GM12864 (cell line): Measurements from ENCODE around the gene MPRIP.
A peak's percentile ranks its signal among the peaks of the same experiment; 100 is the strongest.
"Not testable (repeated sequence)": the region's sequence is repeated elsewhere in the genome, so short reads cannot be mapped to it uniquely, and the experiment has no call there.

Experiments used
- DNase-seq: peaks from one replicate; pipeline ENCODE4 v3.0.0-alpha.2; 2011; ENCODE audit warnings: low read depth
- H3K4me3 ChIP-seq: 2 replicates; pipeline ENCODE4 v1.5.1; 2011; ENCODE audit warnings: mild to moderate bottlenecking, low read depth, low read length, control low read depth
- CTCF ChIP-seq: IDR thresholded peaks from 2 replicates; pipeline ENCODE4 v1.5.1; 2011; ENCODE audit warnings: low read depth, mild to moderate bottlenecking, moderate library complexity, low read length, control low read depth, inconsistent platforms; ENCODE audit errors: missing control alignments

The MPRIP gene

DNA sequence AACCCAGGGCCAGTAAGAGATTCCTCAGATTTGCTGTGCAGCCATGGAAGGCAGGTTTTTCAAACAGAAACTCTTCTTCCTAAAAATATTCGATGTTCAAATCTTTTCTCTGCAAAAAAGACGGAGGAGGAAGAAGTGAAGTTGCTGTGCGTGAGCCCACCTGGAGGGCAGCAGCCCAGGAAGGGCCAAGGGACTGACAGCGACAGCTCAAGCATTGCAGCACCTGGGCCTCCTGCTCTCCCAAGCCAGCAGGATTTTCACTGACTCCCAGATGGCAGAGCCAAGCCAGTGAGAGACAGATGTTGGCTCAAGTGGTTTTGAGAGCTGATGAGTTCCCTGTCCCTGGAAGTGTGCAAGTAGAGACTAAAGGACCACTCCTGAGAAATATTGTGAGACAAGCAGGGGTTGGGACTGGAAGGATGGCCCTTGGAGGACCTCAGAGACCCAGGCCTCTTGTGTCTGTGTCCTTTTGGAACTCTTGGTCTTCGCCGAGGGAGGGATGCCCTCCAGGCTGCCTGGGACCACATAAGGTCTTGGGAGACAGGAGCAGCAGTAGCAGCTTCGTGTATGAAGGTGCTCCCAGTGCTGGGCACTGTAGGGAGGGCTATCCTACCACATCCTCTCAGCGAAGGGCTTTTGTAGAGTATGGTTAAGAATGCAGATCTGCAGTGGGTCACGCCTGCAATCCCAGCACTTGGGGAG lies 41.0 kb upstream of the MPRIP start:
- TF ChIP-seq CTCF = no peak
- no peak for DNase-seq
- no peak overlapping the region for H3K4me3 ChIP-seq

- peak; percentile 89 for TF ChIP-seq CTCF
These were observed 40.3 kb upstream of the MPRIP start for GRCh38 chr17:17001874-17002520.

GRCh38 chr17:17002731-17003715 lies 39.2 kb upstream of the MPRIP start:
- H3K4me3 ChIP-seq, DNase-seq: not testable (repeated sequence)

More at GRCh38 chr17:17001874-17002520, 40.3 kb upstream of the MPRIP start:
- DNase-seq = no peak
- H3K4me3 ChIP-seq = no peak overlapping the region

- TF ChIP-seq CTCF = no peak
- no peak for DNase-seq
- no peak overlapping the region for H3K4me3 ChIP-seq
These were observed 37.8 kb upstream of the MPRIP start for GRCh38 chr17:17004251-17004996.

- not testable (repeated sequence) for DNase-seq
These were observed 37.2 kb upstream of the MPRIP start for GRCh38 chr17:17004997-17005614.

DNA sequence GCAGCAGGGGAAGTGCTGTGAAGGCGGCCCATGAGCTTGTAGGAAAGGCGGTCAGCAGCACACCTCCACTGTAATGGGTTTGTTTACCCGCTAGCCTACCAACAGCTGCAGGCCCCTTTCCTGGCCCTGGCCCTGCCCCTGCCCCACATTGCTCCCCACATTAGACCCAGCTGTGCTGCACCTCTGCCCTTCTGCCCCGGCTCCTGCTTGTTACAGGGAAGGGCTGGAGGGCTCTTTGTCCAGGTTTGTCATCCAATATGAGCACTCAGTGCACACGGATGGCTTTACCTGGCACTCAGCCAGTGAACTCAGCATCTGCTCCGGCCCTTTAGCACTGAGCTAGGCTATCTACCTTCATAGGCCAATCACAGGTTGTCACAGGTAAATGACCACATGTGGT lies 34.4 kb upstream of the MPRIP start:
- H3K4me3 ChIP-seq, DNase-seq: not testable (repeated sequence)

More at GRCh38 chr17:17004997-17005614, 37.2 kb upstream of the MPRIP start:
- not testable (repeated sequence) for H3K4me3 ChIP-seq

GRCh38 chr17:17008621-17009397 lies 33.4 kb upstream of the MPRIP start:
- DNase-seq, H3K4me3 ChIP-seq: not testable (repeated sequence)

- not testable (repeated sequence) for DNase-seq, H3K4me3 ChIP-seq
These were observed 32.3 kb upstream of the MPRIP start for GRCh38 chr17:17009972-17010371.

DNA sequence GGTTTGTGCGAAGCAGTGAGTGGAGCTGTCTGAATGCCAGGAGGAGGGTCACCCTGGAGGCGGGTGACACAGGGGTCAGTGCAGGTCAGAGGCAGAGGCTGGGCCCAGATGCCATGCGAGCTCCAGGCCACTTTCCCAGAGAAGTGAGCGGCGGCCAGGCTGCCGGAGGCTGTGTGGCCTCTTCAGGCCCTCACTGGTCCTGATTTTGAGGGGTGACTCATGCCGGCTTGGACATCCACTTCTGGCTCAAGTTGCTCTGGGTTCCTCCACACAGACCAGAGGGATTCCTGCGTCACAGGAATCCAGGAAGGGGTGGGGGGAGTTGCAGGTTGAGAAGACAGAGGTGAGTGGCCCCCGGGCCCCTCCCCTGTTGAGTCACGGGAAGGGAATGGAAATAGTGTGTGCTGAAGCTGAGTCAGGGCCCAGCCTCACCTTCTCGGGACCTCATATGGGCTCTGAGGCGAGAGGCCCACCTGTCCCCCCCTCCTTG lies 31.7 kb upstream of the MPRIP start:
- H3K4me3 ChIP-seq, DNase-seq: not testable (repeated sequence)

DNA sequence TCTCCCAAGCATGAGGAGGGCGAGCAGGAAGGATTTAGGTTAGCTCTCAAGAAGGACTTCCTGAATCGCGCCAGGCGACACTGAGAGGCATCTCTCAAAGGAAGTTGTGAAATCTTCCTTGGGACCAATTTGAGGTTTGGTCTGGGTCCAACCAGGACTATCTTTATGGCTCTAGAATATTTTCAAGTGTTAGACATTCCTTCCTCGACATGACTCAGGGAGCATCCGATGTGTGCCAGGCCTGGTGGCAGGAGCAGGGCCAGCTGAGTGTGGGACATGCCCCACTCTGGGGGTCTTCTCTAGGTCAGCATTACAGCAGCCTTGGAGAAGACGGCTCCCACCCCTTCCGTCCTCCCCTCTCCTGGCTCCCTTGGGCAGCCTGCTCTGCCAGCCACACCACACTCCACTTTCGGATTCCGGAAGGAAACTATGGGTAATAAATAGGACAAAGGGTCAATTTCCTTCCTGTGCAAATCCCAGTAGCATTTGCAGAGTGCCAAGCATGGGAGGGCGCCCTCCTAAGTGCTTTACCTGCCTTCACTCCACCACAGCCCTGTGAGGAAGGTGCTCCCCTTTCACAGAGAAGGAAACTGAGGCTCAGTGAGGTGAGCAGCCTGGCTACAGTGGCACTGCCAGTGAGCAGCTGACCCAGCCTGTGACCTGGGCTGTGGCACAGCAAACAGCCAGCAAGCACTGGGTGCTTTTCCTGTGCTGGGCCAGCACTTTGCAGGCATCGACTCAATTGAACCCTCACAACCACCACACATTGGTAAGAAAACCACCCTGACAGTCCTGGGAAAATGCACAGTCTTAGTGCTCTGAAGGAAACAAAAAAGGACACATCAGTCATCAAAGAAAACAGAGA lies 31.0 kb upstream of the MPRIP start:
- H3K4me3 ChIP-seq, DNase-seq: not testable (repeated sequence)

GRCh38 chr17:17013828-17014747 lies 28.2 kb upstream of the MPRIP start:
- H3K4me3 ChIP-seq = not testable (repeated sequence)

More at GRCh38 chr17:17013828-17014747, 28.2 kb upstream of the MPRIP start:
- not testable (repeated sequence) for DNase-seq
